K562 (cell line): ENCODE results near the gene OPRM1.

Experiments used
- CTCF ChIP-seq, 3 experiments: IDR thresholded peaks in 2 of 3; conservative IDR thresholded peaks in 1 of 3; 2 replicates each; pipeline ENCODE4 v1.5.1; 2011 to 2012; ENCODE audit warnings: low read length in 3 of 3, mild to moderate bottlenecking in 3 of 3, control low read depth in 2 of 3, improper control_type of control experiment in 1 of 3, inconsistent platforms in 1 of 3, low read depth in 1 of 3, mixed read lengths in 1 of 3, moderate library complexity in 1 of 3; ENCODE audit not compliant: insufficient read depth in 2 of 3
- FOXA1 ChIP-seq: fragments of 450-650 bp; IDR thresholded peaks from 2 replicates; pipeline ENCODE4 v1.6.1; 2016; ENCODE audit warnings: mild to moderate bottlenecking, borderline replicate concordance
- FOXJ3 ChIP-seq: sonication (generic); formaldehyde crosslinking; IDR thresholded peaks from 2 replicates; pipeline ENCODE4 v1.4.0; 2020; ENCODE audit warnings: mild to moderate bottlenecking, missing genetic modification reagents
- HDAC6 ChIP-seq: IDR thresholded peaks from 2 replicates; pipeline ENCODE4 v1.6.1; 2012; ENCODE audit warnings: low read depth, mild to moderate bottlenecking, control low read depth, inconsistent platforms, low read length, moderate library complexity
- HIVEP1 ChIP-seq: fragments of 250-450 bp; sonication (Bioruptor Pico); IDR thresholded peaks from 2 replicates; pipeline ENCODE4 v1.4.0; 2020; ENCODE audit warnings: mild to moderate bottlenecking
- KAT7 ChIP-seq: sonication (generic); formaldehyde crosslinking; IDR thresholded peaks from 2 replicates; pipeline ENCODE4 v1.8.0; 2022; ENCODE audit warnings: missing genetic modification reagents, mild to moderate bottlenecking, borderline replicate concordance
- MBD2 ChIP-seq: sonication (generic); IDR thresholded peaks from 2 replicates; pipeline ENCODE4 v1.6.1; 2016; ENCODE audit warnings: low read depth, borderline replicate concordance
- PATZ1 ChIP-seq: fragments of 250-450 bp; sonication (Bioruptor Pico); IDR thresholded peaks from 2 replicates; pipeline ENCODE4 v1.5.0; 2020; ENCODE audit warnings: mild to moderate bottlenecking, borderline replicate concordance
- POLR2AphosphoS5 ChIP-seq: IDR thresholded peaks from 2 replicates; pipeline ENCODE4 v1.6.1; 2011; ENCODE audit warnings: mild to moderate bottlenecking, low read depth, low read length, moderate library complexity; ENCODE audit not compliant: control insufficient read depth, insufficient read depth
- SIX5 ChIP-seq, 2 experiments: IDR thresholded peaks; 2 replicates each; pipeline ENCODE4 v1.6.1; 2011; ENCODE audit warnings: low read length in 2 of 2, borderline replicate concordance in 1 of 2, low read depth in 1 of 2, mild to moderate bottlenecking in 1 of 2, moderate library complexity in 1 of 2; ENCODE audit not compliant: insufficient read depth in 1 of 2
- ZBTB26 ChIP-seq: fragments of 450-650 bp; formaldehyde crosslinking; IDR thresholded peaks from 2 replicates; pipeline ENCODE4 v1.4.0; 2022; ENCODE audit warnings: missing genetic modification characterization
- ZNF239 ChIP-seq: fragments of 250-450 bp; sonication (Bioruptor Pico); IDR thresholded peaks from 2 replicates; pipeline ENCODE4 v1.4.0; 2020; ENCODE audit warnings: mild to moderate bottlenecking
- ZSCAN29 ChIP-seq: fragments of 450-650 bp; IDR thresholded peaks from 2 replicates; pipeline ENCODE4 v1.6.1; 2017

GRCh38 chr6:154230393-154230792, 191.4 kb downstream of the OPRM1 start:
- TF ChIP-seq CTCF (IDR thresholded peaks at IDR 0.05 in 2 of 3, conservative IDR thresholded peaks at IDR 0.05 in 1 of 3; ENCODE audit: insufficient read depth in 2 of 3, low read depth in 1 of 3, low read length in 3 of 3) (no peak), ZSCAN29 (no peak), KAT7 (CRISPR knock-in tag) (no peak), HIVEP1 (no peak), ZNF239 (CRISPR knock-in tag) (no peak), SIX5 (IDR thresholded peaks at IDR 0.05; ENCODE audit: borderline replicate concordance in 1 of 2, insufficient read depth in 1 of 2, low read depth in 1 of 2, low read length in 2 of 2) (no peak), PATZ1 (CRISPR knock-in tag) (no peak), HDAC6 (no peak), ZBTB26 (CRISPR knock-in tag) (no peak), FOXA1 (no peak), FOXJ3 (CRISPR knock-in tag) (no peak), POLR2AphosphoS5 (no peak), MBD2 (no peak)
